B cell (primary cell): ENCODE measurements around the gene STX12.

Experiments
- CTCF ChIP-seq: fragments of 200-600 bp; IDR thresholded peaks from one replicate; pipeline ENCODE4 v1.8.0; 2022; ENCODE audit warnings: antibody characterized with exemption, mild to moderate bottlenecking
- EZH2 ChIP-seq: IDR thresholded peaks from 2 replicates; pipeline ENCODE4 v1.6.1; 2012; ENCODE audit warnings: borderline replicate concordance, low read depth, mild to moderate bottlenecking, moderate library complexity, low read length; ENCODE audit not compliant: insufficient read depth, poor library complexity, severe bottlenecking

DNA sequence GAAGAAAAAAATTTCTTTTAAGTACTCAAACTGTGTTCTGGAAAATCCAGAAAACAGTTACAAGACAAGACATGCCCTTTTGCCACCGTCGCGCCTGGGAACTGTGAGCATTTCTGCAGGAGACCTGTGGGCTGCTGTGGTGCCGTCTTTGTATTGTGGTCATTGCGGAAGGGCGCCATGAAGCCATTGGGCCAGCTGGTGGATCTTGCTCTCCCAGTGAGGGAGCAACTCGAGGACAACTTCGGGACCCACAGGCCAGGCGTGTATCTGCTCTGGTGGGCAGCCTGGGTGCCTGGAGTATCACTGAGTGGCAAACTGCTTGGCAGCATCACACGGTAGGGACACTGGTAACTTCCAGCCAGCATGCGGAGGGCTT lies 95.5 kb downstream of the STX12 start:
- TF ChIP-seq CTCF (no peak), EZH2 (no peak)
